Measurements from ENCODE around the gene PLXNA2. TPM values are rescaled to one million over a fixed set of nuclear protein-coding genes. Genes with fewer than 3 reads are reported as not detected.

The PLXNA2 gene
- total and polyA plus RNA-seq, 2 of the 4 experiments (the other 2 are of a cell fraction): 0.72 to 1.1 TPM

DNA sequence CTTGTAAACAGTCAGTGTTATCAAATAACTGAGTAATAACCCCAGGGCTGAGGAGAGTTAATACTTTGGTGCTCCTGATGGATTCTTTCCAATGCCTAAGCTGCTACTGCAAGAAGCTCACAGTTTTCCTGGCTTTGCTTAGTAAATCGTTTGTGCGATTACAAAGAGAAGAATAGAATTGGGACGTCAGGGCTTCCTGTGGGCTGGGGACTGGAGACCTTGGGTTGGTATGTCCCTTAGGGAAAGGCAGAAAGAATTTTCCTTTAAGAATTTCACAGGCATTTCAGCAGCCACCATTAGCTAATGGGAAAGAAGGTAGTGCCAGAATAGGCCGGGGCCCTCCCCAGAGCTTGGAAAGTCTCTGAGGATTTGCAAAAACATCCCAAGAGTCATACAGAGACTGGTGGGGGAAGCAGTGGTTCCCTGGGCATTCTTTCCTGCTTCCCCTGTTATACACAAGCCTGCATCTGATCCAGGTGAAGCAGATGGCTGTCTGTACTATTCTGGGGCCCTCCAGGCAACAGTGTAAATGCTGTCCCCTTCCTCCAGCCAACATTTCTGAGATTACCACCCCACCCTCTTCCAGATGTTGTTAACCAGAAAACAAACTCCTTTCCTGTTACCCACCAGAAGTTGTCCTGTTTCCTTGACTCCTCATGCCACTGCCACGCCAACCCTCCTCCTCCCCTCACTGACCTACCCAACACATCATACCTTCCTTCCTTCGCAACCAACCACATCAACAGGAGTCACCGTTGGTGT, 40.2 kb downstream of the PLXNA2 start:
- no peak overlapping the region for H2AFZ ChIP-seq (replicated peaks; ENCODE audit: low read length, poor library complexity)
- H2BK15ac ChIP-seq (ENCODE audit: low read depth, low read length): peak overlapping the region; percentile 89; the same call in 2 of the 3 replicates
- H3K9me1 ChIP-seq (ENCODE audit: insufficient read depth, low read length): peaks cover 39% of the 10 kb centered on the region
- H2BK5ac ChIP-seq (ENCODE audit: low read depth, low read length, poor library complexity, severe bottlenecking): no peak overlapping the region
- peak overlapping the region; percentile 24 for H4K91ac ChIP-seq (ENCODE audit: insufficient read depth, low read depth, low read length)
- H2BK120ac ChIP-seq (ENCODE audit: low read depth, low read length): peak overlapping the region; percentile 84
- no peak overlapping the region for H4K5ac ChIP-seq (ENCODE audit: low read depth, low read length)
- no peak overlapping the region for H3K27ac ChIP-seq (ENCODE audit: insufficient read depth, low read length)
- peak overlapping the region; percentile 94; the same call in 1 of the 2 replicates for H2AK5ac ChIP-seq (ENCODE audit: low read depth, low read length)
- H2BK20ac ChIP-seq (ENCODE audit: low read depth, low read length): peak overlapping the region; percentile 69; the same call in 1 of the 2 replicates
- peak overlapping the region; percentile 16; the same call in 1 of the 2 replicates for H3K23ac ChIP-seq (ENCODE audit: low read depth, low read length)
- no peak overlapping the region for H3K18ac ChIP-seq (ENCODE audit: low read depth, low read length)
- BruUV-seq (replicated peaks): no TSS peak
- H3K56ac ChIP-seq (ENCODE audit: extremely low read depth, insufficient read depth, low read length): no peak overlapping the region
- in situ Hi-C loops (cut with MboI; ENCODE audit: low sequenced_read_pairs) (no loop called here), dilution Hi-C loops (cut with HindIII; ENCODE audit: low sequenced_read_pairs, unreplicated experiment) (no loop called here), intact Hi-C loops (cut with micrococcal nuclease) (loop anchor here (2.0 kb wide), 1 partner anchor 15 kb away; no protein-coding TSS in a partner anchor)
- DNase-seq (no peak), ATAC-seq (ENCODE audit: low read depth) (no peak)
- no peaks in the 10 kb centered on the region for H3K9me3 ChIP-seq (ENCODE audit: control insufficient read depth, insufficient read depth, low read length)
- no peaks in the 10 kb centered on the region for H3K27me3 ChIP-seq (ENCODE audit: control insufficient read depth, insufficient read depth, low read length)
- H4K8ac ChIP-seq (ENCODE audit: low read depth in 2 of 2, low read length in 2 of 2): peak overlapping the region in 1 of 2 experiments; percentile 54; a peak in 1 of 4 replicates
- H4K20me1 ChIP-seq (ENCODE audit: insufficient read depth, low read length): no peaks in the 10 kb centered on the region
- H3K36me3 ChIP-seq (ENCODE audit: control insufficient read depth, insufficient read depth, low read length): no peaks in the 10 kb centered on the region
- peak overlapping the region; percentile 92 for H3K4ac ChIP-seq (ENCODE audit: low read depth, low read length)
- WGBS, 2 experiments (ENCODE audit: extremely low coverage in 2 of 2, insufficient read length in 1 of 2): no CpG with 5 or more reads among the region's 7 CpGs
- peaks cover 0 to 55% of the 10 kb centered on the region in 2 experiments for H3K79me1 ChIP-seq (ENCODE audit: low read depth in 1 of 2, low read length in 2 of 2)
- H3K4me2 ChIP-seq (ENCODE audit: low read depth, low read length): no peak overlapping the region
- H3K4me3 ChIP-seq (ENCODE audit: insufficient read depth, low read depth, low read length): no peak overlapping the region
- H3K14ac ChIP-seq (replicated peaks; ENCODE audit: low read depth, low read length): peak overlapping the region; percentile 83
- ChIA-PET CTCF (interaction anchor here (0.6 to 1.9 kb wide), 2 partner anchors 19 to 182 kb away, joined by 6 read pairs; no protein-coding TSS in a partner anchor), POLR2A (ENCODE audit: unreplicated experiment) (no interaction called here)
- H3K4me1 ChIP-seq (ENCODE audit: control insufficient read depth, insufficient read depth, low read length): peaks cover 23% of the 10 kb centered on the region
- H3K9ac ChIP-seq (ENCODE audit: low read depth, low read length): no peak overlapping the region
- H2AK9ac ChIP-seq (replicated peaks; ENCODE audit: low read depth, low read length, poor library complexity): peak overlapping the region; percentile 60
- TF ChIP-seq NFE2L2 (IDR thresholded peaks at IDR 0.05; ENCODE audit: low read depth, low read length): no peak
- no peak for TF ChIP-seq CTCF (conservative IDR thresholded peaks at IDR 0.05; ENCODE audit: low read depth, low read length)
- TF ChIP-seq MXI1 (IDR thresholded peaks at IDR 0.05; ENCODE audit: borderline replicate concordance, low read depth, low read length): no peak
- no peak for TF ChIP-seq RFX5 (IDR thresholded peaks at IDR 0.05; ENCODE audit: low read depth, low read length)
- no peak for TF ChIP-seq RAD21 (IDR thresholded peaks at IDR 0.05; ENCODE audit: low read length)
- no peak for TF ChIP-seq ELK1 (IDR thresholded peaks at IDR 0.05; ENCODE audit: borderline replicate concordance, low read depth, low read length)
- no peak for TF ChIP-seq RCOR1 (IDR thresholded peaks at IDR 0.05; ENCODE audit: insufficient replicate concordance, low read length)
- no peak for TF ChIP-seq CHD1 (IDR thresholded peaks at IDR 0.05; ENCODE audit: low read depth, low read length)
- no peak for TF ChIP-seq POLR2A (IDR thresholded peaks at IDR 0.05; ENCODE audit: low read depth, low read length)
- no peak for TF ChIP-seq USF2 (IDR thresholded peaks at IDR 0.05; ENCODE audit: low read depth, low read length)
- TF ChIP-seq BHLHE40 (IDR thresholded peaks at IDR 0.05; ENCODE audit: low read depth, low read length): no peak
- TF ChIP-seq CEBPB (IDR thresholded peaks at IDR 0.05; ENCODE audit: low read depth, low read length): no peak
- no peak for TF ChIP-seq MAZ (IDR thresholded peaks at IDR 0.05; ENCODE audit: borderline replicate concordance, low read depth, low read length)
- TF ChIP-seq FOS (IDR thresholded peaks at IDR 0.05; ENCODE audit: low read depth, low read length): no peak
